ENCODE results near the gene PSMB2.

DNA sequence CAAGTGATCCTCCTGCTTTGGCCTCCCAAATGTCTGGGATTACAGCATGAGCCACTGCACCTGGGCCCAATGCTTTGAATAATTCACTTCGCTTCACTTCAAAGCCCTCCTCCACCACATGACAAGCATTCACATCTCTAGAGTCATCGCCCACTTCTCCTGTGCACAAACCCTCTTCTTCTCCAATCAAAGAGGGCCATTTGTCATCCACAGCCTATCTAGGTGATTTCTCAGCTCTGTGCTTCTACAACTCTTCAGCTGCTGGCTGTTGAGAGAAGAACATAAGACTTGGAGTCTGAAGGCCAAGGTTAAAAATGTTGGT is 20.1 kb upstream of the PSMB2 start:
- TF ChIP-seq, protein P1, sequence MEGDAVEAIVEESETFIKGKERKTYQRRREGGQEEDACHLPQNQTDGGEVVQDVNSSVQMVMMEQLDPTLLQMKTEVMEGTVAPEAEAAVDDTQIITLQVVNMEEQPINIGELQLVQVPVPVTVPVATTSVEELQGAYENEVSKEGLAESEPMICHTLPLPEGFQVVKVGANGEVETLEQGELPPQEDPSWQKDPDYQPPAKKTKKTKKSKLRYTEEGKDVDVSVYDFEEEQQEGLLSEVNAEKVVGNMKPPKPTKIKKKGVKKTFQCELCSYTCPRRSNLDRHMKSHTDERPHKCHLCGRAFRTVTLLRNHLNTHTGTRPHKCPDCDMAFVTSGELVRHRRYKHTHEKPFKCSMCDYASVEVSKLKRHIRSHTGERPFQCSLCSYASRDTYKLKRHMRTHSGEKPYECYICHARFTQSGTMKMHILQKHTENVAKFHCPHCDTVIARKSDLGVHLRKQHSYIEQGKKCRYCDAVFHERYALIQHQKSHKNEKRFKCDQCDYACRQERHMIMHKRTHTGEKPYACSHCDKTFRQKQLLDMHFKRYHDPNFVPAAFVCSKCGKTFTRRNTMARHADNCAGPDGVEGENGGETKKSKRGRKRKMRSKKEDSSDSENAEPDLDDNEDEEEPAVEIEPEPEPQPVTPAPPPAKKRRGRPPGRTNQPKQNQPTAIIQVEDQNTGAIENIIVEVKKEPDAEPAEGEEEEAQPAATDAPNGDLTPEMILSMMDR (IDR thresholded peaks at IDR 0.05), result no peak
- no peak for TF ChIP-seq POLR2A (IDR thresholded peaks at IDR 0.05)
